HEK293T (cell line): ENCODE results near the gene SLC12A7.

Source experiments
- CTCF ChIA-PET: fragments of 350-600 bp; formaldehyde crosslinking; extraction: SDS; loops from one replicate; lab custom pipeline; 2021; ENCODE audit warnings: antibody characterized with exemption, inconsistent platforms; lab: Yijun Ruan, JAX
- POLR2A ChIA-PET: fragments of 350-600 bp; formaldehyde crosslinking; extraction: SDS; loops from one replicate; lab custom pipeline; 2020; ENCODE audit warnings: antibody characterized with exemption, inconsistent platforms; lab: Yijun Ruan, JAX
- DNase-seq: peaks from one replicate; pipeline ENCODE4 v3.0.0; 2012; ENCODE audit warnings: mixed read lengths; ENCODE audit errors: extremely low spot score
- ARNT ChIP-seq: fragments of 450-650 bp; IDR thresholded peaks from 2 replicates; pipeline ENCODE4 v1.6.1; 2017; ENCODE audit warnings: mild to moderate bottlenecking
- BHLHE40 ChIP-seq: fragments of 450-650 bp; IDR thresholded peaks from 2 replicates; pipeline ENCODE4 v1.6.1; 2016; ENCODE audit warnings: mild to moderate bottlenecking, moderate library complexity, borderline replicate concordance
- CTBP1 ChIP-seq: fragments of 450-650 bp; IDR thresholded peaks from 2 replicates; pipeline ENCODE4 v1.6.1; 2016; ENCODE audit warnings: borderline replicate concordance
- ELF4 ChIP-seq: fragments of 450-650 bp; IDR thresholded peaks from 2 replicates; pipeline ENCODE4 v1.6.1; 2017; ENCODE audit warnings: antibody characterized with exemption
- FOXA1 ChIP-seq: fragments of 450-650 bp; IDR thresholded peaks from 2 replicates; pipeline ENCODE4 v1.6.1; 2016; ENCODE audit warnings: mild to moderate bottlenecking
- FOXK2 ChIP-seq: fragments of 450-650 bp; IDR thresholded peaks from 2 replicates; pipeline ENCODE4 v1.6.1; 2016; ENCODE audit warnings: mild to moderate bottlenecking
- FOXM1 ChIP-seq: fragments of 450-650 bp; IDR thresholded peaks from 2 replicates; pipeline ENCODE4 v1.6.1; 2017; ENCODE audit warnings: mild to moderate bottlenecking, borderline replicate concordance
- HDGF ChIP-seq: fragments of 450-650 bp; IDR thresholded peaks from 2 replicates; pipeline ENCODE4 v1.6.1; 2017; ENCODE audit warnings: antibody characterized with exemption, borderline replicate concordance
- L3MBTL2 ChIP-seq: fragments of 450-650 bp; conservative IDR thresholded peaks from 2 replicates; pipeline ENCODE4 v1.6.1; 2016; ENCODE audit warnings: mild to moderate bottlenecking
- LEF1 ChIP-seq: fragments of 450-650 bp; IDR thresholded peaks from 2 replicates; pipeline ENCODE4 v1.6.1; 2017; ENCODE audit warnings: mild to moderate bottlenecking, borderline replicate concordance
- NFRKB ChIP-seq: fragments of 450-650 bp; IDR thresholded peaks from 2 replicates; pipeline ENCODE4 v1.6.1; 2016; ENCODE audit warnings: mild to moderate bottlenecking, moderate library complexity
- SP1 ChIP-seq: fragments of 450-650 bp; IDR thresholded peaks from 2 replicates; pipeline ENCODE4 v1.6.1; 2017
- SUZ12 ChIP-seq: fragments of 450-650 bp; IDR thresholded peaks from 2 replicates; pipeline ENCODE4 v1.6.1; 2016; ENCODE audit warnings: mild to moderate bottlenecking
- TARDBP ChIP-seq: fragments of 450-650 bp; IDR thresholded peaks from 2 replicates; pipeline ENCODE4 v1.6.1; 2016
- ZNF384 ChIP-seq: fragments of 450-650 bp; IDR thresholded peaks from 2 replicates; pipeline ENCODE4 v1.6.1; 2016
- TF ChIP-seq, protein P1 (sequence below): fragments of 450-650 bp; IDR thresholded peaks from 2 replicates; pipeline ENCODE4 v1.6.1; 2016

SLC12A7 gene

DNA sequence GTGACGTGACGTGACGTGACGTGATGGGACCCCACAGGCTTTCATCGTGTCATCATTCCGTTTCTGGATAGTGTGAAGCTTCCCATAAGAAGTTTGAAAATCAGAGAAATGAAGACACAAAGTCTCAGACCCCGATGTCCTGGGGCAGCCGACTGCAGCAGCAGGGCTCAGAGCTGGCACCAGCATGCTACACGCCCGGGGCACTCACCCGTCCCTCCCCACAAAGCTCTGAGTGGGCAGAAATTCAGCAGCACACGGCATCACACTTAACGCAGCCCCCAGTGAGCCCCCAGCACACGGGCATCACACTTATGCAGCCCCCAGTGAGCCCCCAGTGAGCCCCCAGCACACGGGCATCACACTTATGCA, 42.2 kb downstream of the SLC12A7 start:
- DNase-seq, result no peak
- ChIA-PET CTCF (no interaction called here), POLR2A (no interaction called here)
- no peak for TF ChIP-seq FOXK2
- TF ChIP-seq NFRKB, result no peak
- TF ChIP-seq BHLHE40, result no peak
- TF ChIP-seq, protein P1, sequence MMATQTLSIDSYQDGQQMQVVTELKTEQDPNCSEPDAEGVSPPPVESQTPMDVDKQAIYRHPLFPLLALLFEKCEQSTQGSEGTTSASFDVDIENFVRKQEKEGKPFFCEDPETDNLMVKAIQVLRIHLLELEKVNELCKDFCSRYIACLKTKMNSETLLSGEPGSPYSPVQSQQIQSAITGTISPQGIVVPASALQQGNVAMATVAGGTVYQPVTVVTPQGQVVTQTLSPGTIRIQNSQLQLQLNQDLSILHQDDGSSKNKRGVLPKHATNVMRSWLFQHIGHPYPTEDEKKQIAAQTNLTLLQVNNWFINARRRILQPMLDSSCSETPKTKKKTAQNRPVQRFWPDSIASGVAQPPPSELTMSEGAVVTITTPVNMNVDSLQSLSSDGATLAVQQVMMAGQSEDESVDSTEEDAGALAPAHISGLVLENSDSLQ, result no peak
- TF ChIP-seq ELF4, result no peak
- no peak for TF ChIP-seq LEF1
- TF ChIP-seq L3MBTL2, result no peak
- TF ChIP-seq FOXM1, result no peak

DNA sequence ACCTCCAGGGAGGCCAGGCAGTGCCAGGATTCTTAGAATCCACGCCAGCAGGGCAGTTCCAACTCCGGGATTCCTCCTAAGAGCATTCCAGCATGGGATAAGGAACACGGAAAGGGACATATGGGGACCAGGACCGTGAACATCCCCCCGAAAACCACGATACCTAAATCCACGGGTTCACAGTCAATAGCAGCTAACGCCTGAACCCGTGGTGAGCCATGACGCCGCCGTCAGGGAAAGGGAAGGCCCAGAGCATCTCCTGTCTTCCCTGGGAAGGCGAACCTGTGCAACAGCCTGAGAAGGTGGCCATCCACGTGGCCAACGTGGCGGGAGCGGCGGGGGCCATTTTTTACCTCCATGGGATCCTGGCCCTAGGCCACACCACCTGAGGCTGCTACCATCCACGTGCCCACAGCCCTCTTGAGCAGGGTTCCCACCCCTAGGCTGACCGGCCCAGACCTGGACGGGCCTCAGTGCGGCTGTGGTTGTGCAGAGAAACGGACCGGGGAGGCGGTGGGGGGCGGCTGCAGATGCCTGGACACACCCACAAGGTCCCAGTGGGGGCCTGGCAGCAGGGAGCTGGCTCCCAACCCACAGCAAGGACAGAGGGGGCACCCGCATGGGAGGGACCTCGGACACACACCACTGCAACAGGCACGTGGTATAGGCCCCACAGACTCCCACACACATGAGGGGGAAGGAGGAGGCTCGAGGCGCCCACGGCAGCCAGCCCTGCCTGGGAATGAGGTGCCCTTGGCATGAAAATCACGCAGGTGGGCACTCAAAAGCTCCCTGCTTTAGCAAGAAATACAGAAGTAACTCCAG, 42.8 kb downstream of the SLC12A7 start:
- POLR2A ChIA-PET, result no interaction called here
- TF ChIP-seq BHLHE40 (no peak), SUZ12 (no peak), FOXM1 (no peak), ELF4 (no peak), FOXA1 (no peak), SP1 (no peak), FOXK2 (no peak), CTBP1 (no peak), TARDBP (no peak), L3MBTL2 (no peak), HDGF (no peak), ARNT (no peak), LEF1 (no peak), ZNF384 (no peak), NFRKB (no peak)
- TF ChIP-seq, protein P1, result no peak
- DNase-seq, result no peak
- CTCF ChIA-PET, result no interaction called here

DNA sequence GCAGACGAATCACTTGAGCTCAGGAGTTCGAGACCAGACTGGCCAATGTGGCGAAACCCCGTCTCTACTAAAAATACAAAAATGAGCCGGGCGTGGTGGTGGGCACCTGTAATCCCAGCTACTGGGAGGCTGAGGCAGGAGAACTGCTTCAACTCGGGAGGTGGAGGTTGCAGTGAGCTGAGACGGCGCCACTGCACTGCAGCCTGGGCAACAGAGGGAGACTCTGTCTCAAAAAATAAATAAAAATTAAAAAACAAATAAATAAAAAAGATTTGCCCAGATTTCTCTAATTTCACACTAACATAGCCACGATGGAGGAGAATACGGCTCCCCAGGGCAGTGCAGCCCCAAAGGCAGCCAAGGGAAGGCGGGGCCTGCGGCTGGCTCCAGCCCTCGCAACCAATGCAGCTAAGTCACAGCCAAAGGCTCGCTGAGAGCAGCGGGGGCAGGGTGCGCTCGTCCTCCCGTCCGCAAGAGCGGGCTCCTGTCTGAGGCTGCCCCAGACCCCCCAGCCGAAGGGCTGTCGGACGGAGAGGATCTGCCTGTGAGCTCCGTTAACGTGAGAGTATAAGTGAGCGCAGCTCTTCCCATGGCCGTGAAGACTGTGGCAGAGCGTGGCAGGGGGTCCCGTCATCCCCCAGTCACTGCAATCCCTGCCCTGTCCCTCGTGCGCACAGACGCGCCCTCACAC, 43.5 kb downstream of the SLC12A7 start:
- DNase-seq, result no peak
- POLR2A ChIA-PET, result no interaction called here
- CTCF ChIA-PET, result no interaction called here
- no peak for TF ChIP-seq SUZ12
- no peak for TF ChIP-seq BHLHE40
- TF ChIP-seq ARNT, result no peak
- TF ChIP-seq FOXK2, result no peak
- no peak for TF ChIP-seq NFRKB
- TF ChIP-seq LEF1, result no peak
- TF ChIP-seq, protein P1, result no peak

DNA sequence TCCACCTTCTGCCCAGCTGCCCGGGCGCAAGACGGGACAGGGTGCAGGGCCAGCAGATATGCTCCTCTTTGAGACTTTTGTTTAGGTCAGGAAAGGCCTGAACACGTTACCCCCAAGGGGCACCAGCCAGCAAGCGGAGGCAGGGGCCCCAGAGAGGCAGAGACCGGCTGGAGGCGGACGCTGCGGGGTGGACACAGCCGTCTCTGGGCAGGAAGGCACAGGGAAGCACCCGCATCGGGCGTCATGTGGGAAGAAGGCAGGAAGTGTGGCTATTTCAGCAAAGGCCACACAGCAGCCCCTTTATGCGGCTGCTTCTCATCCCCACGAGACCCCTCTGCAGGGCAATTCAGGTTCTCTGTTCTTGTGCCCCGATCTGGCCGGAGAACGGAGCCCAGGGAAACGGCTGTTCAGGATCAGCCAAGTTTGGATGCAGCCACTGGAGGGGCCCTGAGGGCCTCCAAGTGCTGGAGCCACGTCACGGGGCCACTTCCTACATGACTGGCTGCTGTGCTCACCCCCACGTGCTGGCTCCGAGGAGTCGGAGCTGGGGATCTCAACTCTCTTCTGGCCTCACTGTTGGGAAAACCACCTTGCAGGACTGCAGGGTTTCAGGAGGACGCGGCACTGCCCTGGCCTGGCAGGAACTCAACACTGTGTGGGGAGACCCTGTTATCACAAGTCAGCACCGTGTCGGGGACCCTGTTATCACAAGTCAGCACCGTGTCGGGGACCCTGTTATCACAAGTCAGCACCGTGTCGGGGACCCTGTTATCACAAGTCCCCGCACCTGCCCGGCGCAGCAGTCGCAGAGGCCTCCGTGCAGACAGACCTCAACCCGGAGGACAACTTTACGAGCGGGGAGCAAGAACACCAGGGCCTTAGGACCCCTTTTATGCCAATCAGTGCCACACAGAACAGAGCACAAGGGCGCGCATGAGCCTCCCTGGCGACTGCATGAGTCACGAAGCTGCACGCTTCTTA, 44.4 kb downstream of the SLC12A7 start:
- POLR2A ChIA-PET, result no interaction called here
- CTCF ChIA-PET, result no interaction called here
- TF ChIP-seq LEF1, result no peak
- no peak for TF ChIP-seq CTBP1
- TF ChIP-seq ZNF384, result no peak
- TF ChIP-seq FOXM1, result no peak
- TF ChIP-seq BHLHE40, result no peak
- no peak for TF ChIP-seq SUZ12
- TF ChIP-seq SP1, result no peak
- no peak for TF ChIP-seq ELF4
- TF ChIP-seq TARDBP, result no peak
- no peak for TF ChIP-seq FOXK2
- TF ChIP-seq L3MBTL2, result no peak
- no peak for TF ChIP-seq FOXA1
- TF ChIP-seq HDGF, result no peak
- TF ChIP-seq, protein P1, result no peak
- DNase-seq, result no peak

DNA sequence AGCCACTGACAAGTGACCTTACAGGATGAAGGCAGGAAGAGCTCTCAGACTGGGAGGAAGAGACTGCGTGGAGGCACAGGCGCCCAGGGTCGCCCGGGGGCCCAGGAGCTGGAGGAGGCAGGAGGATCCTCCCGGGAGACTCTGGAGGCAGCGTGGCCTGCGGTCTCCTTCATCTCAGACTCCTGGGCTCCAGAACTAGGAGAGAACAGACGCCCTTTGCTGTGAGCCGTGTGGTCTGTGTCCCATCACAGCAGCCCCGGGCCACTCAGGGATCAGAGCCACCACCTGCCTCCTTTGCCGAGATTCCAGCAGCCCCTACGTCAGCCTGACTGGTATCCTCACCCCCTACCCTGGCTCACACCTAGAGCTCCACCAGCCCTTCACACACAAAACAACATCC, 45.2 kb downstream of the SLC12A7 start:
- no peak for DNase-seq
- no peak for TF ChIP-seq SP1
- no peak for TF ChIP-seq FOXK2
- TF ChIP-seq LEF1, result no peak
- no peak for TF ChIP-seq CTBP1
- TF ChIP-seq NFRKB, result no peak
- TF ChIP-seq TARDBP, result no peak
- no peak for TF ChIP-seq FOXA1
- no peak for TF ChIP-seq ARNT
- no peak for TF ChIP-seq HDGF
- TF ChIP-seq FOXM1, result no peak
- TF ChIP-seq, protein P1, result no peak
- no peak for TF ChIP-seq SUZ12
- no peak for TF ChIP-seq ELF4
- no peak for TF ChIP-seq BHLHE40
- no peak for TF ChIP-seq ZNF384
- no peak for TF ChIP-seq L3MBTL2
- ChIA-PET CTCF (no interaction called here), POLR2A (no interaction called here)
